Measurements from ENCODE around the gene PSPN. TPM values are rescaled to one million over a fixed set of nuclear protein-coding genes. Genes with fewer than 3 reads are reported as not detected.
"Not testable (repeated sequence)": the region's sequence is repeated elsewhere in the genome, so short reads cannot be mapped to it uniquely, and the experiment has no call there.

PSPN gene
- total and polyA plus RNA-seq, 4 donors: 1.1 to 3.7 (median 2.9) TPM

- Histone ChIP-seq H3K36me3 (ENCODE audit: control insufficient read depth, insufficient read depth, low read length) (no peaks in the 10 kb centered on the region), H3K9me3 (ENCODE audit: control insufficient read depth, insufficient read depth, low read length) (no peaks in the 10 kb centered on the region), H3K4me1 (ENCODE audit: control insufficient read depth, insufficient read depth, low read length) (peaks cover 17% of the 10 kb centered on the region), H3K27me3 (ENCODE audit: control insufficient read depth, insufficient read depth, low read length) (no peaks in the 10 kb centered on the region), H3K4me3 (ENCODE audit: low read depth, low read length) (no peak overlapping the region), H3K27ac (ENCODE audit: low read depth, low read length) (peak overlapping the region; percentile 78)
- DNase-seq (ENCODE audit: low read depth in 4 of 6, low spot score in 6 of 6): peak; percentile 71 to 98 (median 82)
- 9% methylated on average over 19 of the region's 22 CpGs for WGBS (ENCODE audit: insufficient coverage)
These were observed 27.3 kb upstream of the PSPN start for GRCh38 chr19:6402837-6403608.

GRCh38 chr19:6402058-6402457 lies 26.3 kb upstream of the PSPN start:
- no peaks in the 10 kb centered on the region for H3K9me3 ChIP-seq (ENCODE audit: control insufficient read depth, insufficient read depth, low read length)
- H3K27me3 ChIP-seq (ENCODE audit: control insufficient read depth, insufficient read depth, low read length): no peaks in the 10 kb centered on the region
- 77% methylated on average over 7 of the region's 10 CpGs for WGBS (ENCODE audit: insufficient coverage)
- no peak overlapping the region for H3K4me3 ChIP-seq (ENCODE audit: low read depth, low read length)
- peaks cover 17% of the 10 kb centered on the region for H3K4me1 ChIP-seq (ENCODE audit: control insufficient read depth, insufficient read depth, low read length)
- no peak overlapping the region for H3K27ac ChIP-seq (ENCODE audit: low read depth, low read length)
- no peaks in the 10 kb centered on the region for H3K36me3 ChIP-seq (ENCODE audit: control insufficient read depth, insufficient read depth, low read length)
- no peak for DNase-seq (ENCODE audit: low read depth in 4 of 6, low spot score in 6 of 6)

GRCh38 chr19:6400062-6400944 lies 24.6 kb upstream of the PSPN start:
- not testable (repeated sequence) for H3K4me3 ChIP-seq (ENCODE audit: low read depth, low read length); H3K9me3 ChIP-seq (ENCODE audit: control insufficient read depth, insufficient read depth, low read length); DNase-seq (ENCODE audit: low read depth in 4 of 6, low spot score in 6 of 6); H3K27ac ChIP-seq (ENCODE audit: low read depth, low read length); H3K27me3 ChIP-seq (ENCODE audit: control insufficient read depth, insufficient read depth, low read length); H3K36me3 ChIP-seq (ENCODE audit: control insufficient read depth, insufficient read depth, low read length)
- H3K4me1 ChIP-seq (ENCODE audit: control insufficient read depth, insufficient read depth, low read length): peaks cover 17% of the 10 kb centered on the region
- WGBS (ENCODE audit: insufficient coverage): 95% methylated on average over 17 of the region's 23 CpGs

GRCh38 chr19:6396305-6396704 lies 20.6 kb upstream of the PSPN start:
- DNase-seq (ENCODE audit: low read depth in 4 of 6, low spot score in 6 of 6): no peak
- Histone ChIP-seq H3K27ac (ENCODE audit: low read depth, low read length) (no peak overlapping the region), H3K9me3 (ENCODE audit: control insufficient read depth, insufficient read depth, low read length) (no peaks in the 10 kb centered on the region), H3K27me3 (ENCODE audit: control insufficient read depth, insufficient read depth, low read length) (no peaks in the 10 kb centered on the region), H3K36me3 (ENCODE audit: control insufficient read depth, insufficient read depth, low read length) (peaks cover 3% of the 10 kb centered on the region), H3K4me1 (ENCODE audit: control insufficient read depth, insufficient read depth, low read length) (peaks cover 18% of the 10 kb centered on the region), H3K4me3 (ENCODE audit: low read depth, low read length) (no peak overlapping the region)
- WGBS (ENCODE audit: insufficient coverage): 91% methylated on average over 12 of the region's 12 CpGs

- H3K4me3 ChIP-seq (ENCODE audit: low read depth, low read length): no peak overlapping the region
- no peaks in the 10 kb centered on the region for H3K27me3 ChIP-seq (ENCODE audit: control insufficient read depth, insufficient read depth, low read length)
- no peak for DNase-seq (ENCODE audit: low read depth in 4 of 6, low spot score in 6 of 6)
- 75% methylated on average over 2 of the region's 3 CpGs for WGBS (ENCODE audit: insufficient coverage)
- H3K9me3 ChIP-seq (ENCODE audit: control insufficient read depth, insufficient read depth, low read length): no peaks in the 10 kb centered on the region
- H3K36me3 ChIP-seq (ENCODE audit: control insufficient read depth, insufficient read depth, low read length): peaks cover 17% of the 10 kb centered on the region
- peaks cover 18% of the 10 kb centered on the region for H3K4me1 ChIP-seq (ENCODE audit: control insufficient read depth, insufficient read depth, low read length)
- no peak overlapping the region for H3K27ac ChIP-seq (ENCODE audit: low read depth, low read length)
These were observed 19.1 kb upstream of the PSPN start for GRCh38 chr19:6394831-6395230.

- peak overlapping the region; percentile 83 for H3K4me3 ChIP-seq (ENCODE audit: low read depth, low read length)
- H3K36me3 ChIP-seq (ENCODE audit: control insufficient read depth, insufficient read depth, low read length): peaks cover 26% of the 10 kb centered on the region
- H3K27me3 ChIP-seq (ENCODE audit: control insufficient read depth, insufficient read depth, low read length): no peaks in the 10 kb centered on the region
- peak overlapping the region; percentile 98 for H3K27ac ChIP-seq (ENCODE audit: low read depth, low read length)
- no peak for DNase-seq (ENCODE audit: low read depth in 4 of 6, low spot score in 6 of 6)
- 8% methylated on average over 10 of the region's 14 CpGs for WGBS (ENCODE audit: insufficient coverage)
- H3K9me3 ChIP-seq (ENCODE audit: control insufficient read depth, insufficient read depth, low read length): no peaks in the 10 kb centered on the region
- peaks cover 18% of the 10 kb centered on the region for H3K4me1 ChIP-seq (ENCODE audit: control insufficient read depth, insufficient read depth, low read length)
These were observed 18.3 kb upstream of the PSPN start for GRCh38 chr19:6393983-6394412.

GRCh38 chr19:6393074-6393982 lies 17.6 kb upstream of the PSPN start, which contains the start of gene GTF2F1:
TSS of gene GTF2F1 (minus strand) at chr19:6393164. CDS start at chr19:6392995, 169 bp downstream.
- Histone ChIP-seq H3K4me1 (ENCODE audit: control insufficient read depth, insufficient read depth, low read length) (peaks cover 18% of the 10 kb centered on the region), H3K4me3 (ENCODE audit: low read depth, low read length) (peak within 1 kb of the TSS; percentile 83), H3K9me3 (ENCODE audit: control insufficient read depth, insufficient read depth, low read length) (no peaks in the 10 kb centered on the region), H3K27me3 (ENCODE audit: control insufficient read depth, insufficient read depth, low read length) (no peaks in the 10 kb centered on the region), H3K27ac (ENCODE audit: low read depth, low read length) (peak within 1 kb of the TSS; percentile 98), H3K36me3 (ENCODE audit: control insufficient read depth, insufficient read depth, low read length) (peaks cover 32% of the 10 kb centered on the region)
- under 1% methylated on average over 68 of the region's 69 CpGs for WGBS (ENCODE audit: insufficient coverage)
- DNase-seq (ENCODE audit: low read depth in 4 of 6, low spot score in 6 of 6): peak; percentile 97 to 99 (median 98)

- H3K27me3 ChIP-seq (ENCODE audit: control insufficient read depth, insufficient read depth, low read length): no peaks in the 10 kb centered on the region
- WGBS (ENCODE audit: insufficient coverage): 6% methylated on average over 29 of the region's 30 CpGs
- no peaks in the 10 kb centered on the region for H3K9me3 ChIP-seq (ENCODE audit: control insufficient read depth, insufficient read depth, low read length)
- peaks cover 18% of the 10 kb centered on the region for H3K4me1 ChIP-seq (ENCODE audit: control insufficient read depth, insufficient read depth, low read length)
- DNase-seq (ENCODE audit: low read depth in 4 of 6, low spot score in 6 of 6): no peak
- peak overlapping the region; percentile 83 for H3K4me3 ChIP-seq (ENCODE audit: low read depth, low read length)
- H3K27ac ChIP-seq (ENCODE audit: low read depth, low read length): peak overlapping the region; percentile 98
- H3K36me3 ChIP-seq (ENCODE audit: control insufficient read depth, insufficient read depth, low read length): peaks cover 41% of the 10 kb centered on the region
These were observed 16.7 kb upstream of the PSPN start for GRCh38 chr19:6392221-6393073.
